Activated gamma-delta T cell treated with anti-CD3 and anti-CD28 coated beads, Interleukin-2, amount 50 U/mL, for 16 hours (primary cell): Measurements from ENCODE around the gene NOC4L.

Experiments used
- DNase-seq: peaks from one replicate; pipeline ENCODE4 v3.0.0-alpha.2; 2020; ENCODE audit warnings: low read depth

NOC4L gene

GRCh38 chr12:132199101-132199500 lies 54.8 kb downstream of the NOC4L start:
- no peak for DNase-seq

GRCh38 chr12:132199526-132200319 lies 55.5 kb downstream of the NOC4L start:
- DNase-seq = no peak

- no peak for DNase-seq
These were observed 56.5 kb downstream of the NOC4L start for GRCh38 chr12:132200800-132201199.

GRCh38 chr12:132201391-132202120 lies 57.3 kb downstream of the NOC4L start:
- no peak for DNase-seq
